Left hindlimb (tissue), 1 donor: ENCODE measurements around the gene STAC3.

Source experiments
- DNase-seq: peaks from one replicate; pipeline ENCODE4 v3.0.0-alpha.2; 2018

The STAC3 gene

DNA sequence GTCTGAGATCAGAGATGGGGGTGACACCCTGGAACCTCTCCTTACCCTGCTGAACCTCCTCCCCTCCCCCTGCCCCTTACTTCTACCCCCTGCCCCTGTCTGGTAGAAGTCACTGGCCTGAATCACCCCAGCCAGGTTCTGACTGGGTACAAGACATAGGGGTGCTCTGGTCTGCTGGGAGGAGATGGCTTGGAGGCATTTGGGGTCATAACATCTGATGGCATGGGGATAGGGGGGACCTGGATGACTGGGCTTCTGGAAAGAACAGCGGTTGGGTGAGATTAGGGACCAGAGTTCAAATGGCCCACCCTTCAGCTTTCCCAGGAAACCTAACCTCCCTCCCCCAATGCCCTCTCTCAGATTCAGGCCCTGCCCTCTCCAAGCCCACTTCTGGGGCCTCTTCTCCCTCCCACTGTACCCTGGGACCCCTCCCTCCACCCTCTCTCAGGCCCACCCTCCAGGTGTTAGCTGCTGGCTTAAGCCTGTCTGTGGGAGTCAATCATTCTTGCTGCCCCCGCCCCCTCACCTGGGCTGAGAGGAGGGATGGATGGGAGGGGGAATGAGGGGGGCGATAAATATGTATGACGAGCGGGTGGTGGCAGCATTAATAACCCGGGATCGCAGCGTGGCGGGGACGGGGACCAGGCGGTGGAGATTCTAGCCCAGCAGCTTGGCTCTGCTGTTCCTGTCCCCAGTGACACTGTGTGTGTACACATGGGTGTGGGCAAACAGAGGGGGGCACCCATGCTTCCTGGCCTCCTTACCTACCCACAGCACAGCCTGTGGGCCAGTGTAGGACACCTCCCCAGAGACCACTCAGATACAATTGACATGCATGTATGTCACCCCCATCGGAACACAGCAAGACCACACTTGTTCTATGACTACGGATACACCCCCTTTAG is 28.4 kb downstream of the STAC3 start:
- no peak for DNase-seq

- DNase-seq: no peak
Observed at GRCh38 chr12:57221169-57221917, 29.6 kb downstream of the STAC3 start.

DNA sequence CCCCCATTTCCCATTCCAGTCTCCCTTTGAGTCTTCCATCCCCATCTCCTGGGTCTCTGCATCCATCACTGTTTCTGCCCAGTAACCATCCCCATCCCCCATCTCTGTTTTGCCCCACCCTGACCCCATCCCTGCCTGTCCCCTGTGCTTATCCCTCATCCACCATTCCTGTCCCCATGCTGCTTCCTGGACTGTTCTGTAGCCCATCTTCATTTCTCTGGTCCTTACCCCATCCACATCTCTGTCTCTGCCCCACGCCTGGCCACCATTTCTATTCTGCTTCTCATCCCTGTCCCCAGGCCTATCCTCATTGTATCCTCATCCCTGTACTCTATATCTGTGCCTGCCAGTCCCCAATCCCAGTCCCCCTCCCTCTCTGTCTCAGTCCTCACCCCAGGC is 30.2 kb downstream of the STAC3 start:
- DNase-seq: no peak

- DNase-seq: no peak
Observed at GRCh38 chr12:57219993-57220754, 30.8 kb downstream of the STAC3 start.

- no peak for DNase-seq
Observed at GRCh38 chr12:57219205-57219992, 31.6 kb downstream of the STAC3 start.

DNA sequence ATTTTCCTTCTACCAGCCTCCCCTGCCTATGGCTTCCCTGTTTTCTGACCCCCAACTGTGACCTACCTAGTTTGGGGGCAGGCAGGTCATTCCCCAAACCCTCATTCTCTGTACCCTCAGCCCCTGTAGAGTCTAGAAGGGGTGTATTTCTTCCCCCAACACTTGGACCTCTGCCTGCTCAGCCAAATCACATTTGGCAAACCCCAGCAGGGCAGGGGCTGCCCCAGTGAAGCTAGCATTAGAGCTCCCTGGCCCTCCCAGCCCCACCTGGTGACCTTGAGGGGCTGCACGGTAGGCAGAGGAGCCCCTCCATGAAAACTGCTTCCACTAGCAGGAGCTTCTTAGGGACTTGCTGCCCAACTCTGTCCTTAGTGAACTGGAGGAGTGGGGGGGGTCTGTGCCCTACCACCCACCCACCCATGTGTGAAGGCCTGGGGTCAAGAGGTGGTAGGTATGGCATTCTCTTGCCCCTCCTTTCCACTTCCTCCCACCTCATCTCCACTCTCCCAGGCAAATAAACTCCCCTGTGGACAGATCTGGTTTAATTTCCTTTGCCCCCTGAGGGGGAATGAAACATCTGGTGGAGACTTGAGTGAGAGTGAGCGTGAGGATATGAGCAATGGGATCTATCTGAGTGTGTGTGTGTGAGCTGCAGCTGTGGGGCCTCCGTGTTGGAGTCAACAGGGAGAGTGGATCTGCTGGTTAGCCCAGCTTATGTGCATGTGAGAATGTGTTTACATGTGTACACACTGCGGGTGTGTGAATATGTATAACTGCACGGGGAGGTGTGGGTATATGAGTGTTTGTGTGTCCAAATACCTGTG is 32.7 kb downstream of the STAC3 start:
- no peak for DNase-seq

DNA sequence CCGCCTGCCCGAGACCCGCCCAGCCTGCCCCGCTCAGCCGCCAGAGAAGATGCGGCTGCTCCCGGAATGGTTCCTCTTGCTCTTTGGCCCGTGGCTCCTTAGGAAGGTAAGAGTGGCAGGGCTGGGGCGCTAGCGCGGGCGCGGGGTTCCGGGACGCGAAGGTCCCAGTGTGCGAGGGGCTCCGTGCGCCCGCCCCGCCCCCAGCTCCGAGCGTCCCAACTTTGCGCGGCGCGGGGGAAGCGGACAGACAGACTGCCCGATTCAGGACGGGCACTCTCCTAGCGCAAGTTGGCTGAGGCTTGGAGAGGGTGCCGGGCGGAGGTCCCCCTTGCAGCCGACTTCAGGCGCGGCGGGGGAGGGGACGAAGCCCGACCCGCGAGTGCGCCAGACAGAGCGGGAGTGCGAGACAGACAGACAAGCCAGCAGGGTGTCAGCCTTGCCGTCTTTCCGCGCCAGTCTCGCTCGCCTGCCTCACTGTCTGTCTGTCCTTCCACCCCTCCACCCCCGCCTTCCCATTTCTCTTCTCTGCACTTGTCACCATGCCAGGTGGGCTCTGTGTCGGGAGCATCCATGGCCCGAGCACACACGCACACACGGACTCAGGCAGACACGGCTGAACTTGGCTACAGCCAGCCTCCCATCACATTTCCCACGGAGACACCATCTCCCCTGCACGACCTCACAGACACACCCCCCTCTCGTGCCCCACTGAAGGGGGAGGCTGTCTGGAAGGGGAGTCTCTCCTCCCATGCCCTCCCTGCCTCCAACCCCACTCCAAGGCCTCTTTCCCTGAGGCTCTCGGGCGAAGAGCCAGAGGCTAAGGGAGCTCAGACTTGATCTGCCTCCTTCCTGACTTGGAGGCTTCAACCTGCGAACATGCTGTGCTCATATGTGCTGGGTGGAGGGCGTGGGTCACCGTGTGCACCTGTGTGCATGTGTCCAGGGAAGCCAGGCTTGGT is 33.8 kb downstream of the STAC3 start:
- DNase-seq: peak; percentile 66

DNA sequence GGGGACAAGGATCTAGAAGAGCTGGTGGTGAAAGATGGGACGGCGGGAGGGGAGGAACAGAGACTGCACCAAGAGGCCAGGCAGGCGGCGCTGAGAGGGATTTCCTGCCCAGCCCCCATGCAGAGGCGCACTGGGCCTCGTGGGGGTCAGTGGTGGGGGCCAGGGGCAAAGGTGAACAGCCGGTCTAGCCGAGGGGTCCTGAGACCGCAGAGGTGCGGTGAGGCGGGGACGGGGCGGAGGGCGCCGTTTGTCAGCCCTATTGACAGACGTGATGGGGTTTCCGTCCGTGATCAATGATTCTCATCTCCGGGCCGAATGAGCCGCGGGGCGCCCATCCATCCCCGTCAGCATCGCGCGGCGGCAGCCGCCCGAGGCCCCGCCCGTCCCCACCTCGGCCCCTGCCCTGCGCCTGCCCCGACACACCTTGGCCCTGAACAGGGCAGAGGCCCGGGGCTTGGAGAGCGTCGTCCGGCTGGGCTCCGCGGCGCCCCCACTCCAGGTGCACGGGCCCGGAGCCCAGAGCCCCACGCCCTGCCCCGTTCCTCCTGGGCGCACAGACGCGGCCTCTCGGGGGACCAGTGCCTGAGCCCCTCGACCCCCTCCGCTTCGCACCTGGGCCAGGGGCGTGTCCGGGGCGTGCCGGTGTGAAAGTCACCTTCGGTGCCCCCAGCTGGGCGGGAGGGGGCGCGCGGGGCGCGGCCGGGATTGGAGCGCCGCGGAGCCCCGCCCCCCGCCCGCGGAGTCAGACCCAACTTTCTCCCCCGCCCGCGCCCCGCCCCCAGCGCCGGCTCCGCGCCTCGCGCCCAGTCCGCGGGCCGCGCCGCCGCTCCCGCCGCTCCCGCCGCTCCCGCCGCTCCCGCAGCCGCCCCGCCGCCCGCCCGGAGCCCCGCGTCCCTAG is 34.7 kb downstream of the STAC3 start, which contains the start of gene NXPH4:
TSS of gene NXPH4 (plus strand) at position 781 of the 898 bp plus-strand sequence. CDS start 176 bp downstream, outside the sequence.
- DNase-seq: peak; percentile 54

DNA sequence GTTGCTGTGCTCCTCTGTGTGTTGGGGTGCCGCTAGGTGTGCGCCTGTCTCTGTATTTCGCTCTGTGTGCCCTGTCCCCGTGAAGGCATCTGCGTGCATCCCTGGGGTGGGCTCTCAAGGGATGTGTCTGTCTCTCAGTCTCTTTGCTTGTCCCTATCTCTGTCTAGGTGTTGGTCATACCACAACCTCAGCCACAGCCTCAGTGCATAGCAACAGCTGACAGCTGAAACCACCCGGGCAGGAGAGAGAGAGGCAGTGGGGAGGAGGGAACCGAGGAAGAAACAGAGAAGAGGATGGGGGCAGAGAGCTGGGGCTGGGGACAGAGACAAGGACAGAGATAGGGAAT is 35.3 kb downstream of the STAC3 start:
- no peak for DNase-seq

DNA sequence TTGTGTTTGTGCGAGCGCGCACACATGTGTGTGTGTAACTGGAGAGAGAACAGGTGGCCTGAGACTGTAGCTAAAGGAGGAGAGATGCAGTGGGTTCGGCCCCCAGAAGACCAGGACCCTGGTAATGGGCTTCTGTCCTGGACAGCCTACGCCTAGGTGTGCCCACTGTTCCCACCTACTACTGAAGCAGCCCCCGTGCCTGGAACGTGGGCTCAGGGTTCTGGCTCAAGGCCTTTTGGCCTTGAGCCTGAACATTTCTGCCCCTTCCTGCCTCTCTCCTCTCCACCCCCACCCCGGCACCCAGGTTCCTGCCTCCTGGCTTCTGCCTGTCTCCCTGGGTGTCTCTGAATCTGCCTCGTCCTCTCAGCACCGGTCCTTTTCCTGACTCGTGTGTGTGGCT is 35.9 kb downstream of the STAC3 start:
- no peak for DNase-seq

- DNase-seq: peak; percentile 55
Observed at GRCh38 chr12:57214398-57214781, 36.6 kb downstream of the STAC3 start.

DNA sequence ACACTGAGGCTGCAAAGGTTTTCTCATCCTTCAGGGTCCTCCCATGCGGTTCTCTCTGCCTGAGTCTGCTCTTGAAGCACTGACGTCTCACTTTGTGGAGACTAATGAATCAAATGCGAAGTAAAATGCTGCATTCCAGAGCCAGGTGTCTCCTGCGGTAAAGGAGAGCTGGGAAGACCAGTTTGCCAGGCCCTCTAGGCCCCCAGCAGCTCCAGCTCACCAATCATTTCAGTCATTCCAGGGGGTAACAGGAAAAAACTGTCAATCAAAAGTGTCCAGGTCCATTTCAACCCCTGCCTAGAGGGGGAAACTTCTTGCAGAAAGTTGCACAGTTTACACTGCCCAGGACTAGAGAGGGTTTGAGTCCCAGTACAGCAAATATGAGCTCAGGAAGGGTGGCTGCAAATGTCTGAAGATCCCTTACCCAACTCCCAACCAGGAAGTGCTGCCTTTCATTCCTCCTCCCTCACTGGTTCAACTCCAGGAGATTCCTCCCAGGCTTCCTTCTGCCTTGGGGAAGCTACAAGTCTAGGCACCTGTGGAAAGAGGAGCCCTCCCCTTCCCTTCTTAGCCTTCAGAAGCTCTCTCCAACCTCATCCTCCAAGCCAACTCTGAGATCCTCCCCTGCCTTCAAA is 37.1 kb downstream of the STAC3 start:
- DNase-seq: no peak

GRCh38 chr12:57213058-57213715 is 37.8 kb downstream of the STAC3 start:
- peak; percentile 91 for DNase-seq

DNA sequence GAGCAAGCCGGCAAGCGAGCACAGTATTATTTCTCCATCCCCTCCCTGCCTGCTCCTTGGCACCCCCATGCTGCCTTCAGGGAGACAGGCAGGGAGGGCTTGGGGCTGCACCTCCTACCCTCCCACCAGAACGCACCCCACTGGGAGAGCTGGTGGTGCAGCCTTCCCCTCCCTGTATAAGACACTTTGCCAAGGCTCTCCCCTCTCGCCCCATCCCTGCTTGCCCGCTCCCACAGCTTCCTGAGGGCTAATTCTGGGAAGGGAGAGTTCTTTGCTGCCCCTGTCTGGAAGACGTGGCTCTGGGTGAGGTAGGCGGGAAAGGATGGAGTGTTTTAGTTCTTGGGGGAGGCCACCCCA is 38.3 kb downstream of the STAC3 start:
- DNase-seq: no peak

DNA sequence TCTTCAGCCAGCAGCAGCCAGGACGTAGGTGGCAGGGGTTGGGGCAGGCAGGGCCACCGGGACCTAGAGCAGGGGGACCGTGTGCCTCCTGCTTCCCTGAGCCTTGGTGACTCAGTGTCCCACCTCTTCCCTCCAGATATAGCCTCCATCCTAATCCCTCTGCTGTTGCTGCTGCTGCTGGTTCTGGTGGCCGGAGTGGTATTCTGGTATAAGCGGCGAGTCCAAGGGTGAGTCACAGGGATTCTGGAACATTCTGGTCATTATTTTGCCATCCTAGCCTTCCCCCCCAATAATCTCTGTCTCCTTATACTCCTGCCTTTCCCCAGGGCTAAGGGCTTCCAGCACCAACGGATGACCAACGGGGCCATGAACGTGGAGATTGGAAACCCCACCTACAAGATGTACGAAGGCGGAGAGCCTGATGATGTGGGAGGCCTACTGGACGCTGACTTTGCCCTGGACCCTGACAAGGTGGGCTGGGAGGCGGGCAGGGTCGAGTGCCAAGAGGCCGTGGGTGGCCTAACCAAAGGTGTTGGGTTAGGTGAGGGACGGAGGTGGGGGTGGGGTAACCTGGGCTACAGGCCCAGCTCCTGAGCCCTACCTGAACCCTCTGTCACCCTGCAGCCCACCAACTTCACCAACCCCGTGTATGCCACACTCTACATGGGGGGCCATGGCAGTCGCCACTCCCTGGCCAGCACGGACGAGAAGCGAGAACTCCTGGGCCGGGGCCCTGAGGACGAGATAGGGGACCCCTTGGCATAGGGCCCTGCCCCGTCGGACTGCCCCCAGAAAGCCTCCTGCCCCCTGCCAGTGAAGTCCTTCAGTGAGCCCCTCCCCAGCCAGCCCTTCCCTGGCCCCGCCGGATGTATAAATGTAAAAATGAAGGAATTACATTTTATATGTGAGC is 38.9 kb downstream of the STAC3 start:
- DNase-seq: no peak

DNA sequence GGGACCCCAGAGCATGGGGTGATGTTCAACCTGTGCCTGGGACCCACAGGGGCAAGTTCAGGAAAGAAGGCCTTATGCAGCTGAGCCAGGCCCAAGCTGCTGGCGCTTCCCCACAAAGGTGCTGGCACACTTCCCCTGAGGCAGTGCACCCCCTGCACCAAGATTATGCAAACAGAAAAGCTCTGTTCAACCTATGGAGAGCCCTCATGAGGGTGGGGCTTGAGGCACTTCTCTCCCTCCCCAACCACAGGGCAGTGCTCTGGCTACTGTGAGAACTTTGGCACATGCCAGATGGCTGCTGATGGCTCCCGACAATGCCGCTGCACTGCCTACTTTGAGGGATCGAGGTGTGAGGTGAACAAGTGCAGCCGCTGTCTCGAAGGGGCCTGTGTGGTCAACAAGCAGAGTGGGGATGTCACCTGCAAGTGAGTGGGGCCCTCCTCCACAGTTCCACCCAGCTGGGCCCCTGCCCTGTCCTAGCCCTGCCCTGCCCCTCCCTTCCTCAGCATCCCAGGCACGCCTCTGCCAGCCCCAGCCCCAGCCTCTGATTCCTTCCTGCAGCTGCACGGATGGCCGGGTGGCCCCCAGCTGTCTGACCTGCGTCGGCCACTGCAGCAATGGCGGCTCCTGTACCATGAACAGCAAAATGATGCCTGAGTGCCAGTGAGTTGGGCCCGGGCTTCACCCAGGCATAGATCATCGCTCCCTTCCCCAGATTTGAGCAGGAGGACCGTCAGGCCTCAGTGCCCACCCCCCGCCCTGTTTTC is 39.9 kb downstream of the STAC3 start:
- DNase-seq: no peak
